WTC11 (cell line): ENCODE data around the gene BANK1. TPM values are rescaled to one million over a fixed set of nuclear protein-coding genes. Genes with fewer than 3 reads are reported as not detected.

Experiments
- ATAC-seq: fragments of 200-7000 bp; cut with Tn5 transposase; 2 replicates; pipeline ENCODE4 v1.10.0; 2021; ENCODE audit warnings: mild to moderate bottlenecking, moderate library complexity
- CTCF ChIA-PET: fragments of 300-600 bp; sonication (Branson Sonifier 250); formaldehyde crosslinking; loops from one replicate; lab custom pipeline; 2021; ENCODE audit warnings: antibody characterized with exemption; lab: Charles Lee
- POLR2A ChIA-PET: fragments of 350-600 bp; sonication (Branson Sonifier 250); formaldehyde crosslinking; loops from one replicate; lab custom pipeline; 2021; ENCODE audit warnings: antibody characterized with exemption; lab: Charles Lee
- DNase-seq: peaks from one replicate; pipeline ENCODE4 v3.0.0; 2021; ENCODE audit warnings: low spot score
- H3K27ac Mint-ChIP-seq: 2 replicates; pipeline ENCODE4 v1.8.0; 2021; ENCODE audit warnings: mixed read lengths
- H3K27me3 Mint-ChIP-seq: 2 replicates; pipeline ENCODE4 v1.8.0; 2021; ENCODE audit warnings: low read depth, mild to moderate bottlenecking, moderate library complexity, mixed read lengths
- H3K36me3 Mint-ChIP-seq: 2 replicates; pipeline ENCODE4 v1.8.0; 2021; ENCODE audit warnings: mixed read lengths
- H3K4me1 Mint-ChIP-seq: 2 replicates; pipeline ENCODE4 v1.8.0; 2022; ENCODE audit warnings: mixed read lengths
- H3K4me3 Mint-ChIP-seq: 2 replicates; pipeline ENCODE4 v1.8.0; 2021; ENCODE audit warnings: mild to moderate bottlenecking, moderate library complexity, mixed read lengths
- H3K9me3 Mint-ChIP-seq: 2 replicates; pipeline ENCODE4 v1.8.0; 2021; ENCODE audit warnings: mixed read lengths
- AR ChIP-seq: fragments of 250-450 bp; sonication (Bioruptor Pico); IDR thresholded peaks from 2 replicates; pipeline ENCODE4 v1.9.0; 2021; ENCODE audit warnings: mild to moderate bottlenecking
- ATF1 ChIP-seq: sonication (generic); formaldehyde crosslinking; IDR thresholded peaks from 2 replicates; pipeline ENCODE4 v1.8.1; 2023; ENCODE audit warnings: mild to moderate bottlenecking, moderate library complexity, missing genetic modification reagents
- E2F1 ChIP-seq: sonication (generic); formaldehyde crosslinking; IDR thresholded peaks from 2 replicates; pipeline ENCODE4 v1.8.0; 2022; ENCODE audit warnings: mild to moderate bottlenecking, missing genetic modification reagents
- EMX1 ChIP-seq: fragments of 250-450 bp; sonication (Bioruptor Pico); IDR thresholded peaks from 2 replicates; pipeline ENCODE4 v1.8.0; 2021; ENCODE audit warnings: mild to moderate bottlenecking
- ETV6 ChIP-seq: sonication (generic); formaldehyde crosslinking; IDR thresholded peaks from 2 replicates; pipeline ENCODE4 v1.8.1; 2022; ENCODE audit warnings: mild to moderate bottlenecking, missing genetic modification reagents
- GRHL2 ChIP-seq: fragments of 250-450 bp; sonication (Bioruptor Pico); IDR thresholded peaks from 2 replicates; pipeline ENCODE4 v1.8.0; 2022; ENCODE audit warnings: mild to moderate bottlenecking, moderate library complexity; ENCODE audit not compliant: insufficient replicate concordance, severe bottlenecking
- NFATC4 ChIP-seq: fragments of 250-450 bp; sonication (Bioruptor Pico); IDR thresholded peaks from 2 replicates; pipeline ENCODE4 v1.9.0; 2021; ENCODE audit warnings: mild to moderate bottlenecking
- NFE2L1 ChIP-seq: sonication (generic); formaldehyde crosslinking; IDR thresholded peaks from 2 replicates; pipeline ENCODE4 v1.8.1; 2023; ENCODE audit warnings: missing genetic modification reagents
- RORB ChIP-seq: fragments of 250-450 bp; sonication (Bioruptor Pico); IDR thresholded peaks from 2 replicates; pipeline ENCODE4 v1.9.0; 2021; ENCODE audit warnings: mild to moderate bottlenecking
- SMAD4 ChIP-seq: sonication (generic); formaldehyde crosslinking; IDR thresholded peaks from 2 replicates; pipeline ENCODE4 v1.8.0; 2022; ENCODE audit warnings: mild to moderate bottlenecking, missing genetic modification reagents
- SP1 ChIP-seq: sonication (generic); formaldehyde crosslinking; conservative IDR thresholded peaks from 2 replicates; pipeline ENCODE4 v1.8.1; 2022; ENCODE audit warnings: missing genetic modification reagents
- STAT6 ChIP-seq: sonication (generic); formaldehyde crosslinking; conservative IDR thresholded peaks from 2 replicates; pipeline ENCODE4 v1.8.1; 2023; ENCODE audit warnings: mild to moderate bottlenecking, low read depth, missing genetic modification reagents, moderate library complexity
- TEAD4 ChIP-seq: sonication (generic); formaldehyde crosslinking; IDR thresholded peaks from 2 replicates; pipeline ENCODE4 v1.8.0; 2022; ENCODE audit warnings: mild to moderate bottlenecking, missing genetic modification reagents
- TP53 ChIP-seq: sonication (generic); formaldehyde crosslinking; IDR thresholded peaks from 2 replicates; pipeline ENCODE4 v1.8.1; 2023; ENCODE audit warnings: mild to moderate bottlenecking, missing genetic modification reagents
- ZNF121 ChIP-seq: sonication (generic); formaldehyde crosslinking; IDR thresholded peaks from 2 replicates; pipeline ENCODE4 v1.8.0; 2023; ENCODE audit warnings: missing genetic modification reagents
- ZNF416 ChIP-seq: fragments of 250-450 bp; sonication (Bioruptor Pico); IDR thresholded peaks from 2 replicates; pipeline ENCODE4 v1.9.0; 2021; ENCODE audit warnings: mild to moderate bottlenecking, inconsistent platforms
- ZNF425 ChIP-seq: fragments of 250-450 bp; sonication (Bioruptor Pico); conservative IDR thresholded peaks from 2 replicates; pipeline ENCODE4 v1.9.0; 2021; ENCODE audit warnings: mild to moderate bottlenecking
- total RNA-seq: library from RNA; stranded (reverse); gene quantifications from 3 replicates; pipeline ENCODE4 v1.2.3, GENCODE V29; 2021
- TF ChIP-seq, protein P1 (sequence below): sonication (generic); formaldehyde crosslinking; IDR thresholded peaks from 2 replicates; pipeline ENCODE4 v1.8.0; 2022; ENCODE audit warnings: mild to moderate bottlenecking, missing genetic modification reagents
- TF ChIP-seq, protein P2 (sequence below): sonication (generic); formaldehyde crosslinking; IDR thresholded peaks from 2 replicates; pipeline ENCODE4 v1.8.1; 2022; ENCODE audit warnings: mild to moderate bottlenecking, moderate library complexity, missing genetic modification reagents

Gene BANK1
- total RNA-seq, 1 experiment from 2014 or later = 0.68 TPM

GRCh38 chr4:101824500-101824899, 34.0 kb downstream of the BANK1 start:
- Mint-ChIP-seq H3K27me3 (no peaks in the 10 kb centered on the region), H3K27ac (no peak overlapping the region), H3K4me3 (no peak overlapping the region), H3K9me3 (peaks cover 18% of the 10 kb centered on the region), H3K36me3 (no peaks in the 10 kb centered on the region), H3K4me1 (no peaks in the 10 kb centered on the region)
- no peak for TF ChIP-seq ZNF425
- no peak for TF ChIP-seq NFE2L1
- TF ChIP-seq, protein P1, sequence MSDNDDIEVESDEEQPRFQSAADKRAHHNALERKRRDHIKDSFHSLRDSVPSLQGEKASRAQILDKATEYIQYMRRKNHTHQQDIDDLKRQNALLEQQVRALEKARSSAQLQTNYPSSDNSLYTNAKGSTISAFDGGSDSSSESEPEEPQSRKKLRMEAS (CRISPR knock-in tag) = no peak
- TF ChIP-seq TEAD4 (CRISPR knock-in tag) = no peak
- no peak for TF ChIP-seq ATF1 (CRISPR knock-in tag)
- TF ChIP-seq ZNF121 = no peak
- TF ChIP-seq STAT6 (CRISPR knock-in tag) = no peak
- TF ChIP-seq EMX1 (CRISPR knock-in tag) = no peak
- no peak for TF ChIP-seq SMAD4 (CRISPR knock-in tag)
- TF ChIP-seq, protein P2, sequence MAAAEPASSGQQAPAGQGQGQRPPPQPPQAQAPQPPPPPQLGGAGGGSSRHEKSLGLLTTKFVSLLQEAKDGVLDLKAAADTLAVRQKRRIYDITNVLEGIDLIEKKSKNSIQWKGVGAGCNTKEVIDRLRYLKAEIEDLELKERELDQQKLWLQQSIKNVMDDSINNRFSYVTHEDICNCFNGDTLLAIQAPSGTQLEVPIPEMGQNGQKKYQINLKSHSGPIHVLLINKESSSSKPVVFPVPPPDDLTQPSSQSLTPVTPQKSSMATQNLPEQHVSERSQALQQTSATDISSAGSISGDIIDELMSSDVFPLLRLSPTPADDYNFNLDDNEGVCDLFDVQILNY (CRISPR knock-in tag) = no peak
- no peak for TF ChIP-seq RORB (CRISPR knock-in tag)
- no peak for TF ChIP-seq SP1 (CRISPR knock-in tag)
- TF ChIP-seq NFATC4 (CRISPR knock-in tag) = no peak
- TF ChIP-seq GRHL2 (CRISPR knock-in tag) = no peak
- no peak for TF ChIP-seq E2F1 (CRISPR knock-in tag)
- TF ChIP-seq ETV6 (CRISPR knock-in tag) = no peak
- ATAC-seq (no peak), DNase-seq (no peak)
- ChIA-PET CTCF (no interaction called here), POLR2A (no interaction called here)

- Mint-ChIP-seq H3K27ac (no peak overlapping the region), H3K36me3 (no peaks in the 10 kb centered on the region), H3K27me3 (no peaks in the 10 kb centered on the region), H3K4me3 (no peak overlapping the region), H3K4me1 (no peaks in the 10 kb centered on the region), H3K9me3 (peaks cover 13% of the 10 kb centered on the region)
- ChIA-PET CTCF (no interaction called here), POLR2A (no interaction called here)
- TF ChIP-seq TP53 (CRISPR knock-in tag) (no peak), ZNF121 (no peak), AR (CRISPR knock-in tag) (no peak), ZNF416 (no peak)
- DNase-seq = no peak
- ATAC-seq = no peak
Observed at GRCh38 chr4:101825953-101826352, 35.4 kb downstream of the BANK1 start.
